Measurements from ENCODE around the gene MYRIP.

- TF ChIP-seq POLR2A (IDR thresholded peaks at IDR 0.05) (no peak), CTCF (IDR thresholded peaks at IDR 0.05) (no peak)
Observed at GRCh38 chr3:39882111-39882510, 72.7 kb downstream of the MYRIP start.
